Measurements from ENCODE around the gene SPI1.
A peak's percentile ranks its signal among the peaks of the same experiment; 100 is the strongest.

Gene SPI1

DNA sequence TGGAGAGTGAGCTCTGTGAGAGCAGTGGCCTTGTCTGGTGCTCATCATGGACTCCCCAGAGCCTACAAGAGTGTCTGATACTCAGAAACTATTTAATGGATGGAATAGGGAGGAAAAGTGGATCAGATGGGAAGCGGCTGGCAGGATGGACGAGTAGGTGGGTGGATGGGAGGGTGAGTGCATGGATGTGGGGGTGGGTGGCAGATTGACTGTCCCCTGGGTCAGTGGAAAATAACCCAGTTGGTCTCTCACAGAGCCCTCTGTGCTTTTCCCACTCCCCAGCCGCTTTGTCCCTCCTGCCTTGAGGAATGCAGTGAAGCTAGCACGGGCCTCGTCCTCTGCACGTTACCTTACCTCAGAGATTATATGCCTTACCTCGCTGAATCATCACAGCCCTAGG lies 5.9 kb downstream of the SPI1 start:
- in situ Hi-C loops (cut with HindIII; ENCODE audit: low pct_ligation_motif_present, low pct_unique_long_range_greater_than_20kb, low sequenced_read_pairs), result no loop called here
- no peak for DNase-seq

GRCh38 chr11:47369676-47370075 lies 8.7 kb downstream of the SPI1 start:
- no peak for DNase-seq
- in situ Hi-C loops (cut with HindIII; ENCODE audit: low pct_ligation_motif_present, low pct_unique_long_range_greater_than_20kb, low sequenced_read_pairs), result no loop called here

DNA sequence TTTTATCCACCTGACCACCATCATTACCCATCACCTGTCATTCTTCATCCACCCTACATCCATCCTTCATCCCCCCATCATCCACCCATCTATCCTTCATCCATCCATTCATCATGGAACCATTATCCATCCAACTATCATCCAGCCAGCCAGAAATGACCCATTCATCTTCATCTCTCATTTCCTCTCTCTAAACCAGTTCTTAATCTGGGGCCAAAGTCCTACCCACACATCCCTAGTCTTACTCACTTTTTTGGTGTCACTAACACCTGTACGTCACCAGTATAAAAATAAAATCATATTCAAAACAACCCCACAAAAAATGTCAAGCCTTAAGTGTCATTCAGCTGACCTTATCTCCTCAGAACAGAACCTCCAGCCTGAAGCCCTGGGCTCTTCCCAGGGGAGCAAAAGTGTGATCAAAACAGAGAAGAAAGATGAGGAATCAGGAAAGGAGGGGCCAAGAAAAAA lies 12.3 kb downstream of the SPI1 start:
- in situ Hi-C loops (cut with HindIII; ENCODE audit: low pct_ligation_motif_present, low pct_unique_long_range_greater_than_20kb, low sequenced_read_pairs), result no loop called here
- DNase-seq, result no peak

DNA sequence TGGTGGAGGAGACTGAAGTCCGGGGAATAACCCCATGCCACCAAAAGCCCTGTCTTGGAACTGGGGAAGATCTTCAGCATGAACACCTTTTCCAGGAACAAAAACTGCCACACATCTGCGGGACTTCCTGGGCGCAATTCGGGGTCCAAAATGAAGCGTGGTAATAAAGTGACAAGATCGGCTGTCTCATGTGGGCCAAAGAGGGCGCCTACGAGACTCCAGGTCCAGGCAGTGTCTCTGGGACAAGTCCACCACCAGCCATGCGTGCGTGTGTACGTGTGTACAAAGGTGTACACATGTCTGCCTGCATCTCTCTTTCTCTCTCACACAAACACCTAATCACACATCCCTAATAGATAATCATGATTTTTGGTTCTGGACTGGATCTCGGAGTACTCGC lies 16.9 kb downstream of the SPI1 start:
- in situ Hi-C loops (cut with HindIII; ENCODE audit: low pct_ligation_motif_present, low pct_unique_long_range_greater_than_20kb, low sequenced_read_pairs), result no loop called here

DNA sequence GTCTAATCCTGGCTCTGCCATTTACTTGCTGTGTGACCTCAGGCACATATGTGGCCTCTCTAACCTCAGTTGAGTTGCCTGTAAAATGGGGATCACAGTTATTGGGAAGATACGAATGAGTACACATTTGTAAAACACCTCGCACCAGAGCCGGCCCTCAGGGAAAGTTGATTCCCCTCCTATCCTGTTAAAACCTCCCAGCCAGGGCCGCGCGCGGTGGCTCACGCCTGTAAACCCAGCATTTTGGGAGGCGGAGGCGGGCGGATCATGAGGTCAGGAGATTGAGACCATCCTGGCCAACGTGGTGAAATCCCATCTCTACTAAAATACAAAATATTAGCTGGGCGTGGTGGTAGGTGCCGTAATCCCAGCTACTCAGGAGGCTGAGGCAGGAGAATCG lies 18.0 kb downstream of the SPI1 start:
- no peak for DNase-seq
- in situ Hi-C loops (cut with HindIII; ENCODE audit: low pct_ligation_motif_present, low pct_unique_long_range_greater_than_20kb, low sequenced_read_pairs), result no loop called here

More for the DNA sequence above, 16.9 kb downstream of the SPI1 start:
- no peak for DNase-seq

DNA sequence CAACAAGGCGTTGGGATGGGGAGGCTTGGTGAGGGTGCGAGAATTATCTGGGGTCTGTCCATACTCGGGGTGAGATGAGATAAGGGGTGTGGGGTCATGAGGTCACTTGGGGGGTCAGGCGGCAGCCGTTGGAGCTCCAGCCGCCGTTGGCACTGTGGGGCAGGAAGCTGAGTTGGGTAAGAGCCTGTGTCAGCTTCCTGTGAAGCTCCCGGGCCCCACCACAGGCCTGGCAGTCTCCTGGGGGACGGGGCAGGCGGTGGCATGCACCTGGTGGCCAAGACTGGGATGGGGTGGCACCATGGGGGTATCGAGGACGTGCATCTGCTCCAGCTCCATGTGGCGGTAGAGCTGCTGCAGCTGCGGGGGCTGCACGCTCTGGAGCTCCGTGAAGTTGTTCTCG lies 18.8 kb downstream of the SPI1 start:
- in situ Hi-C loops (cut with HindIII; ENCODE audit: low pct_ligation_motif_present, low pct_unique_long_range_greater_than_20kb, low sequenced_read_pairs), result no loop called here

DNA sequence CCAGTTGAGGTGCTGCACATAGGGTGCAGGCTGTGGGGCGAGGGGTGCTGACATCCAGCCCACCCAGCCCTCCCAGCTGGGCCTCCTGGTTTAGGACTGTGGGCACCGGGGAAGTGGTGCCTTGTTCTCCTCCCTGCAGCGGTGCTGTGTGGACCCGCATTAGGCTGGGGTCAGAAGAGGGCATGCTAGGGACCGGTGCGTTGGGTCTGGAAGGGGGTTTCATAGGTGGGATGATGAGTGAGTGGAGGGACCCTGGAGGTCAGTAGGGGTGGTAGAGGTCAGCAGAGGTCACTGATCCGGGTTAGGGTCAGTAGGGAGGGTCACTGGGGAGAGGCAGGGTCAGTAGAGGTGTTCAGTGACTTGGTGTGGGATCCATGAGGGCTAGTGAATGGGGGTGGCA lies 19.2 kb downstream of the SPI1 start:
- no peak for DNase-seq
- in situ Hi-C loops (cut with HindIII; ENCODE audit: low pct_ligation_motif_present, low pct_unique_long_range_greater_than_20kb, low sequenced_read_pairs), result no loop called here

More for the DNA sequence above, 18.8 kb downstream of the SPI1 start:
- no peak for DNase-seq

DNA sequence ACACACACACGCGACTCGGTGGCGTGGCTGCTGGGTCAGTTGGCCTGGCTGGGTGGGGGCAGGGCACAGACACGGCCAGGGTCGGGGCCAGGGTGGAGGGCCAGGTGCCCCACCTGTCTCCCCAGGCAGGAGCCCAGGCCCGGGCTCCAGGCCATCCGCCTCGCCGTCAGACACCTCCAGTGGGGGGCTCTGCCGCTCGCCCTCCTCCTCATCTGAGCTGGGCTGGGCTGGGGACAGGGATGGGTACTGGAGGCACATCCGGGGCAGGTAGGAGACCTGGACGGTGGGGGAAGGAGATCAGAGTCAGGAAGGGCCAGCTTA lies 19.7 kb downstream of the SPI1 start:
- in situ Hi-C loops (cut with HindIII; ENCODE audit: low pct_ligation_motif_present, low pct_unique_long_range_greater_than_20kb, low sequenced_read_pairs), result no loop called here

DNA sequence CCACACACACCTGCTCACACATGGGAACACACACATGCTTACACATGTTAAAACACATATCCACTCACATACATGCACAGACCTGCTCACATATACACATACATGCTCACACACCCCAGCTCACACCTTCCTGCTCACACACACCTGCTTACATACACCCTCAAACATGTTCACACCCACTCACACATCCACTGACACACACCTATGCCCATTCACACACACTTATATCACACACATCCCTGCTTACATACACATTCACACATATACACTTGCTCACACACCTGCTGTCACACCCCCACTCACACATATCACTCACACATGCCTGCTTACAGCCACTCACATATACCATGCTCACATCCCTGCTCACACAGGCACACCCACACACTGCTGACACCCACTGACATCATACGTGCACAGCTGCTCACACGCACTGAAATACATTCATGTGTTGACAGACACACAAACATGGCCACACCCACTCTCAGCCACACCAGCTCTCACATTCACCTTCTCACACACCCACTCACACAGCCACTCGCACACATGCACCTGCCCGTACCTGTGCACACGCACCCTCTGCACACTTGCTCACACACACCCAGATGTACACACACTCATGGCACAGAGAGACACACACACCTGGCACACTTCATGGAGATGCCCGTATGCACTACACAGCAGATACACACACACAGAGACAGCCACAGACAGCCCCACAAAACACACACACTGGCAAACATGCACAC lies 20.2 kb downstream of the SPI1 start:
- in situ Hi-C loops (cut with HindIII; ENCODE audit: low pct_ligation_motif_present, low pct_unique_long_range_greater_than_20kb, low sequenced_read_pairs), result no loop called here
- no peak for DNase-seq

More for the DNA sequence above, 19.7 kb downstream of the SPI1 start:
- DNase-seq, result no peak

GRCh38 chr11:47356998-47357329 lies 21.4 kb downstream of the SPI1 start:
- in situ Hi-C loops (cut with HindIII; ENCODE audit: low pct_ligation_motif_present, low pct_unique_long_range_greater_than_20kb, low sequenced_read_pairs), result no loop called here
- DNase-seq, result no peak

DNA sequence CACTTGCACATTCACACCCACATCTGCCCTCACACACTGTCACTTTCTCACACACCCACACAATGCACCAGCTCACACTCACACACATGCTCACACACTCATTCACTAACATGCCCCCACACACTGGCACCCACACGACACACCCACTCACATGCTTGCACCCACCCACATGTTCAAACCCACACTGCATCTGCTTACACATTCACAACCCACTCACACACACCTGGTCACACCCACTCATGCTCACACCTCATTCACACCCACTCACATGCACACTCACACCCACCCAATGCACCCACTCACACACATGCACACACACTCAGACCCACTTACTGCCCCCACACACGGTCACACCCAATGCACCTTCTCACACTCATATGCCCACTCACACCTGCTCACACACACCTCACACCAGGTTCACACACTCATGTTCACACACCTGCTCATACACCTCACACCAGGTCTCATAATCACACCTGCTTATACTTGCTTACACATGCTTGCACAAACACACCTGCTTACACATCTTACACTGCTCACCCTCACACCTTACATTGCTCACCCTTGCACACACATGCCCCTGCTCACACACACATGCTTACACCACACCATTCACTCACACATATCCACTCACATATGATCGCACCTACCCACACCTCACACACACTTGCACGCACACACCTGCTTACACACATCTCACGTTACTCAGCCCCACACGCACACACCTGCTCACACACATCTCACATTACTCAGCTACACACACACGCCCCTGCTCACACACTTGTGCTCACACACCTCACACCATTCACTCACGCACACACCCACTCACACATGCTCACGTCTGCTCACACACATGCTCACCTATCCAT lies 22.0 kb downstream of the SPI1 start:
- no peak for DNase-seq
- in situ Hi-C loops (cut with HindIII; ENCODE audit: low pct_ligation_motif_present, low pct_unique_long_range_greater_than_20kb, low sequenced_read_pairs), result no loop called here

DNA sequence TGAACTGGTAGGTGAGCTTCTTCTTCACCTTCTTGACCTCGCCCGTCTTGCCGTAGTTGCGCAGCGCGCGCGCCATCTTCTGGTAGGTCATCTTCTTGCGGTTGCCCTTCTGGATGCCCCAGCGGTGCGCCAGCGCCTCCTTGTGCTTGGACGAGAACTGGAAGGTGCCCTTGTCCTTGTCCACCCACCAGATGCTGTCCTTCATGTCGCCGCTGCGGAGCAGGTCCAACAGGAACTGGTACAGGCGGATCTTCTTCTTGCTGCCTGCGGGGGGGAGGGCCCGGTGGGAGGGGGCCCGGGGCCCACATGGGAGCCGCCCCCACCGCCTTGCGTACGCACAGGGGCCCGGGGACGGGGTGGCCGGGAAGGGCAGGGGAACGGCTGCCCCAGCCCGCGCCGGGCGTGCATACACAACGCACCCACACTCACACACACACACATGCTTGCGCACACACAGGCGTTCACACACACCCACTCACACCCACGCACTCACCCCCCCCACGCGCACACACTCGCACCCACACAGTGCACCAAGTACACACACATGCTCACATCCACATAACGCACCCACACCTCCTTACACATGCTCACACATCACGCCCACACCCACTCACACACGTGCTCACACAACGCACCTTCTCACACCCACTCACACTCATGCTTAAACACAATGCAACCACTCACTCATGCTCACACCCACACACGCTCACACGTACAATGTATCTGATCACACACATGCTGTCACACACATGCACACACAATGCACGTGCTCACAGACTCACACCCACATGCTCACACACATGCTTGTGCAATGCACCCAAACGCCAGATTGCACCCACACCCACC lies 22.8 kb downstream of the SPI1 start:
- DNase-seq, result peak; percentile 90

GRCh38 chr11:47354913-47355282 lies 23.4 kb downstream of the SPI1 start:
- in situ Hi-C loops (cut with HindIII; ENCODE audit: low pct_ligation_motif_present, low pct_unique_long_range_greater_than_20kb, low sequenced_read_pairs), result no loop called here
- no peak for DNase-seq

More for the DNA sequence above, 22.8 kb downstream of the SPI1 start:
- in situ Hi-C loops (cut with HindIII; ENCODE audit: low pct_ligation_motif_present, low pct_unique_long_range_greater_than_20kb, low sequenced_read_pairs), result no loop called here

DNA sequence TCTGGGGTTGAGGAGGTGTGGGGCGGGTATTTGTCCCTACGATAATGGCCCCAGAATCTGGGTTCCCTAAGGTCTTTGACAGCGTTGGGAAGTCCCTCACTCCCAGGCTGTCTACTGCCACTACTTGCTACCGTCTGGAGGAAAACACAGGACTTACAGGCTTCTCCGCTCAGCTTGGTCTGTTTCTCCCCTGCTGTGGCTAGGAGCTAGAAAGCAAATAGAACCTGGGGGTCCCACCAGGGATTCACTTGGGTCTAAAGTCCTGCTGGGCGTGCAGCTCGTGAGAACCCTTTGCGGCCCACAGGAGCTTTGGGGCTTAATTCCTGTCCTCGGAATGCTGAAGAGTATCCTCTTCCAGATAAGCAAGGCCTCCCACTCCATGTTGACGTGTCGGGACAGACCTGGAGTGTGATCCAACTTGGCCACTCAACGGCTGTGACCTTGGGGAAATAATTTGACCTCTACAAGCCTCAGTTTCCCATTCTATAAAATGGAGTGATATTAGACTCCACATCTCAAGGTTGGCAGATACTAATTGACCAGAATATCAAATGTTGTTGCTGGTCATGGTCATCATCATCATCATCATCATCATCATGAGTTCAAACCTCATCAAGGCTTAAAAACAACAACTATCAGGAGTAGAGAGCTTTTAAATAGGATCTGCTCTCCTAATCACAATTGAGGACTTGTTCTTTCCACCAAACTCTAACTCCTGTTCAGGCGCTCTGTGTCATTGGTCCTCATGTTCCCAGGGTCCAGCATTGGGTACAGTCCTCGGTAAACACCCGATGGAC lies 24.2 kb downstream of the SPI1 start:
- no peak for DNase-seq
- in situ Hi-C loops (cut with HindIII; ENCODE audit: low pct_ligation_motif_present, low pct_unique_long_range_greater_than_20kb, low sequenced_read_pairs), result no loop called here

GRCh38 chr11:47352556-47352955 lies 25.8 kb downstream of the SPI1 start, which contains the start of gene MYBPC3:
TSS of gene MYBPC3 (minus strand) at chr11:47352702. CDS start at chr11:47352647, 55 bp downstream.
- no peak for DNase-seq
- in situ Hi-C loops (cut with HindIII; ENCODE audit: low pct_ligation_motif_present, low pct_unique_long_range_greater_than_20kb, low sequenced_read_pairs), result no loop called here

- in situ Hi-C loops (cut with HindIII; ENCODE audit: low pct_ligation_motif_present, low pct_unique_long_range_greater_than_20kb, low sequenced_read_pairs), result no loop called here
- no peak for DNase-seq
Observed at GRCh38 chr11:47351156-47352126, 26.9 kb downstream of the SPI1 start.

- in situ Hi-C loops (cut with HindIII; ENCODE audit: low pct_ligation_motif_present, low pct_unique_long_range_greater_than_20kb, low sequenced_read_pairs), result no loop called here
Observed at GRCh38 chr11:47350315-47350714, 28.0 kb downstream of the SPI1 start.

More at GRCh38 chr11:47350315-47350714, 28.0 kb downstream of the SPI1 start:
- DNase-seq, result no peak

Measured in ACHN (cell line).